H9 (cell line): ENCODE data around the gene TXNRD1. TPM values are rescaled to one million over a fixed set of nuclear protein-coding genes. Genes with fewer than 3 reads are reported as not detected.

Experiments used
- DNase-seq: peaks from one replicate; pipeline ENCODE4 v3.0.0-alpha.2; 2017
- H2AFZ ChIP-seq: one replicate; pipeline ENCODE4 v1.6.1; 2013; ENCODE audit warnings: mild to moderate bottlenecking, low read length, control low read depth, moderate library complexity
- H2AK5ac ChIP-seq: 2 replicates; pipeline ENCODE4 v1.6.1; 2013; ENCODE audit warnings: low read length, control low read depth, mixed read lengths; ENCODE audit not compliant: insufficient read length
- H2BK120ac ChIP-seq: one replicate; pipeline ENCODE4 v1.6.1; 2013; ENCODE audit warnings: low read depth, mild to moderate bottlenecking, low read length, control low read depth, inconsistent platforms; ENCODE audit not compliant: poor library complexity, severe bottlenecking
- H2BK12ac ChIP-seq: 2 replicates; pipeline ENCODE4 v1.6.1; 2013; ENCODE audit warnings: low read length, control low read depth, mixed read lengths, low read depth; ENCODE audit not compliant: insufficient read length
- H2BK15ac ChIP-seq: 2 replicates; pipeline ENCODE4 v1.6.1; 2013; ENCODE audit warnings: low read depth, low read length, control low read depth
- H2BK20ac ChIP-seq: one replicate; pipeline ENCODE4 v1.6.1; 2013; ENCODE audit warnings: low read depth, mild to moderate bottlenecking, low read length, control low read depth, inconsistent platforms; ENCODE audit not compliant: poor library complexity, severe bottlenecking
- H2BK5ac ChIP-seq: 2 replicates; pipeline ENCODE4 v1.6.1; 2013; ENCODE audit warnings: low read length, control low read depth, mixed read lengths; ENCODE audit not compliant: insufficient read length
- H3K14ac ChIP-seq: 2 replicates; pipeline ENCODE4 v1.6.1; 2013; ENCODE audit warnings: low read length, control low read depth; ENCODE audit not compliant: insufficient read depth
- H3K18ac ChIP-seq: 2 replicates; pipeline ENCODE4 v1.6.1; 2013; ENCODE audit warnings: low read depth, mild to moderate bottlenecking, mixed read lengths, low read length, control low read depth; ENCODE audit not compliant: insufficient read length
- H3K23ac ChIP-seq: 2 replicates; pipeline ENCODE4 v1.6.1; 2013; ENCODE audit warnings: low read length, control low read depth, mixed read lengths, low read depth; ENCODE audit not compliant: insufficient read length
- H3K23me2 ChIP-seq: 2 replicates; pipeline ENCODE4 v1.6.1; 2013; ENCODE audit warnings: low read depth, mild to moderate bottlenecking, mixed read lengths, low read length, control low read depth; ENCODE audit not compliant: insufficient read length, poor library complexity, severe bottlenecking
- H3K27ac ChIP-seq: 2 replicates; pipeline ENCODE4 v1.5.1; 2013; ENCODE audit warnings: low read length, control low read depth, mixed read lengths, low read depth; ENCODE audit not compliant: insufficient read length
- H3K27me3 ChIP-seq: 2 replicates; pipeline ENCODE4 v1.6.1; 2013; ENCODE audit warnings: low read length, control low read depth, inconsistent platforms; ENCODE audit not compliant: insufficient read depth
- H3K4ac ChIP-seq: 2 replicates; pipeline ENCODE4 v1.6.1; 2013; ENCODE audit warnings: low read depth, mild to moderate bottlenecking, control low read depth, inconsistent platforms, low read length, moderate library complexity
- H3K4me1 ChIP-seq: 2 replicates; pipeline ENCODE4 v1.6.1; 2013; ENCODE audit warnings: low read length, control low read depth, inconsistent platforms; ENCODE audit not compliant: insufficient read depth
- H3K4me2 ChIP-seq: 2 replicates; pipeline ENCODE4 v1.6.1; 2013; ENCODE audit warnings: low read length, control low read depth, mixed read lengths; ENCODE audit not compliant: insufficient read length, insufficient read depth
- H3K56ac ChIP-seq: 2 replicates; pipeline ENCODE4 v1.6.1; 2013; ENCODE audit warnings: low read depth, mild to moderate bottlenecking, mixed read lengths, low read length, control low read depth; ENCODE audit not compliant: insufficient read length
- H3K79me1 ChIP-seq: 2 replicates; pipeline ENCODE4 v1.6.1; 2013; ENCODE audit warnings: low read depth, mild to moderate bottlenecking, moderate library complexity, low read length, control low read depth, inconsistent platforms; ENCODE audit not compliant: insufficient read depth, poor library complexity, severe bottlenecking
- H3K79me2 ChIP-seq: 2 replicates; pipeline ENCODE4 v1.6.1; 2013; ENCODE audit warnings: low read length, control low read depth, inconsistent platforms; ENCODE audit not compliant: insufficient read depth
- H3K9ac ChIP-seq: 2 replicates; pipeline ENCODE4 v1.6.1; 2013; ENCODE audit warnings: low read length, control low read depth, mixed read lengths; ENCODE audit not compliant: insufficient read length; ENCODE audit errors: extremely low read depth
- H3K9me3 ChIP-seq: one replicate; pipeline ENCODE4 v1.6.1; 2013; ENCODE audit warnings: low read depth, low read length, inconsistent platforms; ENCODE audit not compliant: control insufficient read depth
- H3T11ph ChIP-seq: one replicate; pipeline ENCODE4 v1.6.1; 2013; ENCODE audit warnings: mild to moderate bottlenecking, low read length, control low read depth, inconsistent platforms
- H4K20me1 ChIP-seq: one replicate; pipeline ENCODE4 v1.6.1; 2013; ENCODE audit not compliant: control insufficient read depth, insufficient read length, insufficient read depth
- H4K5ac ChIP-seq: 2 replicates; pipeline ENCODE4 v1.6.1; 2013; ENCODE audit warnings: low read depth, mild to moderate bottlenecking, mixed read lengths, low read length, control low read depth; ENCODE audit not compliant: insufficient read length
- H4K8ac ChIP-seq: replicated peaks from 2 replicates; pipeline ENCODE4 v1.6.1; 2013; ENCODE audit warnings: low read length, control low read depth, mixed read lengths, low read depth; ENCODE audit not compliant: insufficient read length
- H4K91ac ChIP-seq: 2 replicates; pipeline ENCODE4 v1.6.1; 2013; ENCODE audit warnings: low read depth, mild to moderate bottlenecking, moderate library complexity, mixed read lengths, low read length, control low read depth; ENCODE audit not compliant: insufficient read length
- H3K27ac Mint-ChIP-seq, 3 experiments: 2 replicates in 2 of 3; 3 replicates in 1 of 3; pipeline ENCODE4 v1.8.0; 2020 to 2021; ENCODE audit warnings: mixed read lengths in 3 of 3, mild to moderate bottlenecking in 1 of 3, moderate library complexity in 1 of 3
- H3K27me3 Mint-ChIP-seq: 2 replicates; pipeline ENCODE4 v1.8.0; 2021; ENCODE audit warnings: low read depth, mild to moderate bottlenecking, moderate library complexity, mixed read lengths
- H3K36me3 Mint-ChIP-seq, 3 experiments: 2 replicates in 2 of 3; 3 replicates in 1 of 3; pipeline ENCODE4 v1.8.0; 2020 to 2021; ENCODE audit warnings: low read depth in 3 of 3, mixed read lengths in 3 of 3; ENCODE audit not compliant: insufficient read depth in 1 of 3
- H3K4me1 Mint-ChIP-seq, 2 experiments: 2 replicates each; pipeline ENCODE4 v1.8.0; 2020; ENCODE audit warnings: mixed read lengths in 2 of 2
- H3K4me3 Mint-ChIP-seq, 2 experiments: 2 replicates in 1 of 2; 3 replicates in 1 of 2; pipeline ENCODE4 v1.8.0; 2020 to 2021; ENCODE audit warnings: mild to moderate bottlenecking in 2 of 2, mixed read lengths in 2 of 2, moderate library complexity in 1 of 2
- H3K9me3 Mint-ChIP-seq, 2 experiments: 2 replicates in 1 of 2; 3 replicates in 1 of 2; pipeline ENCODE4 v1.8.0; 2020; ENCODE audit warnings: mild to moderate bottlenecking in 2 of 2, mixed read lengths in 2 of 2, moderate library complexity in 1 of 2
- WGBS: extraction: QIAGEN DNeasy Blood & Tissue Kit; methylation state at CpG from one replicate; pipeline ENCODE4 v1.1.7; 2013; ENCODE audit warnings: missing lambda C conversion rate, low lambda C conversion rate, mixed read lengths; ENCODE audit not compliant: insufficient read length; ENCODE audit errors: extremely low coverage; 5-methylcytosine and 5-hydroxymethylcytosine counted together
- total RNA-seq: library from RNA; stranded (reverse); gene quantifications from 2 replicates; pipeline ENCODE4 v1.2.1, GENCODE V29; 2021
- TF ChIP-seq, protein P1 (sequence below): fragments of 200-600 bp; sonication (generic); conservative IDR thresholded peaks from 3 replicates; pipeline ENCODE4 v1.8.0; 2021; ENCODE audit warnings: antibody characterized with exemption, mild to moderate bottlenecking

TXNRD1 gene
- total RNA-seq, 1 experiment from 2014 or later: 100 TPM

- no peak overlapping the region for H2AFZ ChIP-seq
- no peak overlapping the region for H2BK20ac ChIP-seq
- DNase-seq: no peak
- H3K4me2 ChIP-seq: no peak overlapping the region
- H3K9ac ChIP-seq: no peak overlapping the region
- H3T11ph ChIP-seq: no peak overlapping the region
- Mint-ChIP-seq H3K4me3 (no peak overlapping the region), H3K27ac (no peak overlapping the region), H3K4me1 (peaks cover 9 to 13% of the 10 kb centered on the region in 2 experiments), H3K36me3 (no peaks in the 10 kb centered on the region), H3K9me3 (no peaks in the 10 kb centered on the region; a peak in 1 of 5 replicates), H3K27me3 (peaks cover 26% of the 10 kb centered on the region)
- H3K23ac ChIP-seq: no peak overlapping the region
- H3K4ac ChIP-seq: no peak overlapping the region
- TF ChIP-seq, protein P1, sequence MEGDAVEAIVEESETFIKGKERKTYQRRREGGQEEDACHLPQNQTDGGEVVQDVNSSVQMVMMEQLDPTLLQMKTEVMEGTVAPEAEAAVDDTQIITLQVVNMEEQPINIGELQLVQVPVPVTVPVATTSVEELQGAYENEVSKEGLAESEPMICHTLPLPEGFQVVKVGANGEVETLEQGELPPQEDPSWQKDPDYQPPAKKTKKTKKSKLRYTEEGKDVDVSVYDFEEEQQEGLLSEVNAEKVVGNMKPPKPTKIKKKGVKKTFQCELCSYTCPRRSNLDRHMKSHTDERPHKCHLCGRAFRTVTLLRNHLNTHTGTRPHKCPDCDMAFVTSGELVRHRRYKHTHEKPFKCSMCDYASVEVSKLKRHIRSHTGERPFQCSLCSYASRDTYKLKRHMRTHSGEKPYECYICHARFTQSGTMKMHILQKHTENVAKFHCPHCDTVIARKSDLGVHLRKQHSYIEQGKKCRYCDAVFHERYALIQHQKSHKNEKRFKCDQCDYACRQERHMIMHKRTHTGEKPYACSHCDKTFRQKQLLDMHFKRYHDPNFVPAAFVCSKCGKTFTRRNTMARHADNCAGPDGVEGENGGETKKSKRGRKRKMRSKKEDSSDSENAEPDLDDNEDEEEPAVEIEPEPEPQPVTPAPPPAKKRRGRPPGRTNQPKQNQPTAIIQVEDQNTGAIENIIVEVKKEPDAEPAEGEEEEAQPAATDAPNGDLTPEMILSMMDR: no peak
- no peaks in the 10 kb centered on the region for H3K79me1 ChIP-seq
- H2AK5ac ChIP-seq: no peak overlapping the region
- H2BK12ac ChIP-seq: no peak overlapping the region
- H3K79me2 ChIP-seq: no peaks in the 10 kb centered on the region
- H2BK120ac ChIP-seq: no peak overlapping the region
- no peaks in the 10 kb centered on the region for H4K20me1 ChIP-seq
- H3K14ac ChIP-seq: no peak overlapping the region
- H2BK5ac ChIP-seq: no peak overlapping the region
- H3K18ac ChIP-seq: no peak overlapping the region
- no peaks in the 10 kb centered on the region for H3K23me2 ChIP-seq
- H4K91ac ChIP-seq: no peak overlapping the region
- H4K5ac ChIP-seq: no peak overlapping the region
- no CpG with 5 or more reads among the region's 4 CpGs for WGBS
- no peaks in the 10 kb centered on the region for H3K27me3 ChIP-seq
- H4K8ac ChIP-seq: no peak overlapping the region
- H2BK15ac ChIP-seq: no peak overlapping the region
- H3K27ac ChIP-seq: no peak overlapping the region
- no peak overlapping the region for H3K56ac ChIP-seq
- no peaks in the 10 kb centered on the region; the same call in 1 of the 2 replicates for H3K4me1 ChIP-seq
- H3K9me3 ChIP-seq: no peaks in the 10 kb centered on the region
Observed at GRCh38 chr12:104249898-104250297, 34.3 kb downstream of the TXNRD1 start.
